Astrocyte (in vitro differentiated cells and primary cell): ENCODE results near the gene RCAN3. TPM values are rescaled to one million over a fixed set of nuclear protein-coding genes. Genes with fewer than 3 reads are reported as not detected.
A peak's percentile ranks its signal among the peaks of the same experiment; 100 is the strongest.

ENCODE experiments used
- DNase-seq: peaks from one replicate; pipeline ENCODE4 v3.0.0-alpha.2; 2010; ENCODE audit warnings: low read depth
- FAIRE-seq: peaks from 2 replicates; lab custom pipeline; 2011; peaks lifted over from hg19 to GRCh38; lab: Jason Lieb, UNC
- H2AFZ ChIP-seq: 2 replicates; pipeline ENCODE4 v1.6.0; 2012; ENCODE audit warnings: low read depth, low read length, inconsistent platforms
- H3K27ac ChIP-seq: 2 replicates; pipeline ENCODE4 v1.5.1; 2011; ENCODE audit warnings: low read depth, low read length, inconsistent platforms
- H3K27me3 ChIP-seq: 2 replicates; pipeline ENCODE4 v1.6.0; 2011; ENCODE audit warnings: low read length, inconsistent platforms; ENCODE audit not compliant: insufficient read depth
- H3K36me3 ChIP-seq: 2 replicates; pipeline ENCODE4 v1.5.1; 2011; ENCODE audit warnings: low read length, inconsistent platforms; ENCODE audit not compliant: insufficient read depth
- H3K4me1 ChIP-seq: 2 replicates; pipeline ENCODE4 v1.5.1; 2011; ENCODE audit warnings: low read length, inconsistent platforms; ENCODE audit not compliant: insufficient read depth
- H3K4me2 ChIP-seq: 2 replicates; pipeline ENCODE4 v1.6.0; 2012; ENCODE audit warnings: low read length, inconsistent platforms
- H3K4me3 ChIP-seq: 2 replicates; pipeline ENCODE4 v1.5.1; 2011; ENCODE audit warnings: low read depth, mild to moderate bottlenecking, low read length, inconsistent platforms; ENCODE audit not compliant: insufficient read depth
- H3K79me2 ChIP-seq: 2 replicates; pipeline ENCODE4 v1.6.0; 2012; ENCODE audit warnings: mild to moderate bottlenecking, low read length, inconsistent platforms; ENCODE audit not compliant: insufficient read depth
- H3K9ac ChIP-seq: 2 replicates; pipeline ENCODE4 v1.6.0; 2012; ENCODE audit warnings: mild to moderate bottlenecking, low read length, inconsistent platforms
- H3K9me3 ChIP-seq: 2 replicates; pipeline ENCODE4 v1.5.1; 2012; ENCODE audit warnings: low read depth, mild to moderate bottlenecking, low read length, inconsistent platforms; ENCODE audit not compliant: insufficient read depth
- H4K20me1 ChIP-seq: 2 replicates; pipeline ENCODE4 v1.6.0; 2012; ENCODE audit warnings: low read length, inconsistent platforms; ENCODE audit not compliant: insufficient read depth
- H3K27ac Mint-ChIP-seq: one replicate; pipeline ENCODE4 v1.8.0; 2021; ENCODE audit warnings: mild to moderate bottlenecking, mixed read lengths; ENCODE audit not compliant: unreplicated experiment
- H3K27me3 Mint-ChIP-seq: one replicate; pipeline ENCODE4 v1.8.0; 2021; ENCODE audit warnings: low read depth, mixed read lengths; ENCODE audit not compliant: unreplicated experiment
- H3K36me3 Mint-ChIP-seq: one replicate; pipeline ENCODE4 v1.8.0; 2021; ENCODE audit warnings: low read depth, mixed read lengths; ENCODE audit not compliant: unreplicated experiment
- H3K4me1 Mint-ChIP-seq: one replicate; pipeline ENCODE4 v1.8.0; 2021; ENCODE audit warnings: low read depth, mixed read lengths; ENCODE audit not compliant: unreplicated experiment
- H3K4me3 Mint-ChIP-seq: one replicate; pipeline ENCODE4 v1.8.0; 2021; ENCODE audit warnings: mild to moderate bottlenecking, moderate library complexity, mixed read lengths; ENCODE audit not compliant: unreplicated experiment
- H3K9me3 Mint-ChIP-seq: one replicate; pipeline ENCODE4 v1.8.0; 2021; ENCODE audit warnings: mild to moderate bottlenecking, mixed read lengths; ENCODE audit not compliant: unreplicated experiment
- EZH2 ChIP-seq: IDR thresholded peaks from 2 replicates; pipeline ENCODE4 v1.6.1; 2012; ENCODE audit warnings: mild to moderate bottlenecking, low read length, inconsistent platforms; ENCODE audit not compliant: insufficient read depth
- total RNA-seq: library from RNA; stranded (reverse); gene quantifications from 2 replicates; pipeline ENCODE4 v1.2.1, GENCODE V29; 2021
- TF ChIP-seq, protein P1 (sequence below): IDR thresholded peaks from 2 replicates; pipeline ENCODE4 v1.5.1; 2011; ENCODE audit warnings: low read depth, mild to moderate bottlenecking, inconsistent platforms, low read length, moderate library complexity; ENCODE audit not compliant: insufficient read depth

The RCAN3 gene
- total RNA-seq, 1 donor from 2014 or later, result 17.7 TPM

DNA sequence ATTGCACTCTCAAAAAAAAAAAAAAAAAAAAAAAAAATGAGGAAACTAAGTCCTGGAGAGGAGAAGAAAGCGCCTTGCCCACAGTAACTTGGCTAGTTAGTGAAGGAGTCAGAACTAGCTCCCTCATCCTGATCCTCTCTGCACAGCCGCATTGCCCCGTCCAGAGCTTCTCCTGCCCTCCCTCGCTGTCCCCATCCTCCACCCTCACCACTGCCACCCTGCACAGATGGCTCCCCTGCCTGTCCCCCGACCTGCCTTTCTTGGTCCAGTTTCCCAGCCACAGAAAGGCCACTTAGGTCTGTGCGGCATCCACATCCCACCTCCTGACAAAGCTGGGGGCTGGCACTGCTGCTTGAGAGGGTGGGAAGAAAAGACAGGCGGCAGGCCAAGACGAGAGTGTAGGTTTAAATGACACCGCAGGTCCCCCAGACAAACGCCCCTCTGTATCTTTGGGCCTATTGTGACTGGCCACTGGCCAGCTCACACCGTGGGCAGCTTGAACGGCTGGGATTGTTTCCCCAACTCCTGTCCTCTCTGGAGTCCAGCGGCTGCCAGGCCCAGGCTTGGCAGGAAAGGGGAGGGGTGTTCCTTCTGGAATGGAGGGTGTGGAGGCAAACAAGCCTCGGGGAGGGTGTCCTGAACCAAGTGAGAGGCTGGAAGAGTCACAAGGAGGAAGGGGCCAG lies 73.4 kb downstream of the RCAN3 start:
- Histone ChIP-seq H3K79me2 (no peaks in the 10 kb centered on the region), H2AFZ (peak overlapping the region; percentile 24), H3K4me1 (peaks cover 4% of the 10 kb centered on the region), H3K27ac (no peak overlapping the region), H3K27me3 (no peaks in the 10 kb centered on the region), H3K9me3 (no peaks in the 10 kb centered on the region), H4K20me1 (no peaks in the 10 kb centered on the region), H3K36me3 (no peaks in the 10 kb centered on the region), H3K4me3 (no peak overlapping the region), H3K9ac (no peak overlapping the region), H3K4me2 (no peak overlapping the region)
- Mint-ChIP-seq H3K4me3 (no peak overlapping the region), H3K9me3 (peaks cover 2% of the 10 kb centered on the region), H3K27ac (no peak overlapping the region), H3K27me3 (no peaks in the 10 kb centered on the region), H3K4me1 (peaks cover 2% of the 10 kb centered on the region), H3K36me3 (no peaks in the 10 kb centered on the region)
- TF ChIP-seq, protein P1, sequence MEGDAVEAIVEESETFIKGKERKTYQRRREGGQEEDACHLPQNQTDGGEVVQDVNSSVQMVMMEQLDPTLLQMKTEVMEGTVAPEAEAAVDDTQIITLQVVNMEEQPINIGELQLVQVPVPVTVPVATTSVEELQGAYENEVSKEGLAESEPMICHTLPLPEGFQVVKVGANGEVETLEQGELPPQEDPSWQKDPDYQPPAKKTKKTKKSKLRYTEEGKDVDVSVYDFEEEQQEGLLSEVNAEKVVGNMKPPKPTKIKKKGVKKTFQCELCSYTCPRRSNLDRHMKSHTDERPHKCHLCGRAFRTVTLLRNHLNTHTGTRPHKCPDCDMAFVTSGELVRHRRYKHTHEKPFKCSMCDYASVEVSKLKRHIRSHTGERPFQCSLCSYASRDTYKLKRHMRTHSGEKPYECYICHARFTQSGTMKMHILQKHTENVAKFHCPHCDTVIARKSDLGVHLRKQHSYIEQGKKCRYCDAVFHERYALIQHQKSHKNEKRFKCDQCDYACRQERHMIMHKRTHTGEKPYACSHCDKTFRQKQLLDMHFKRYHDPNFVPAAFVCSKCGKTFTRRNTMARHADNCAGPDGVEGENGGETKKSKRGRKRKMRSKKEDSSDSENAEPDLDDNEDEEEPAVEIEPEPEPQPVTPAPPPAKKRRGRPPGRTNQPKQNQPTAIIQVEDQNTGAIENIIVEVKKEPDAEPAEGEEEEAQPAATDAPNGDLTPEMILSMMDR, result no peak
- no peak for TF ChIP-seq EZH2
- FAIRE-seq, result no peak
- DNase-seq, result no peak

DNA sequence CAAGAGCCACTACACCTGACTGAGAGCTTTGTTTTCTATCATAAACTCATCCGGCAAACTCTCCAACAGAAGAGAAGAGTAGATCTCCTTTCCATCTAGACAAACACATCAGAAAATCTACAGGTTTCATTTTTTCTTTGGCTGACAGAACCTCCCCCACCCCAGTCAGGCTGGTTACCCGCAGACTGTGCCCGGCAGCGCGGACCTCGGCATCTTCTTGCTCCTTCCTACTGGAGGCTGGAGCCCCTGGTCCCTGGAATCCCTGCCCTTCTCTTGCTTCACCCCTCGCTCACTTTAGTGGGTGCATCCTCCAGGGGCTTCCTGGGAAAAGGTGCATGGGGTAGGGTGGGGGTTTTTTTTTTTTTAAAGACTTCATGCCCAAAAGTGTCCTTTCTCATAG lies 76.2 kb downstream of the RCAN3 start:
- Histone ChIP-seq H2AFZ (no peak overlapping the region), H3K27ac (no peak overlapping the region), H3K4me3 (no peak overlapping the region), H3K9me3 (no peaks in the 10 kb centered on the region), H4K20me1 (no peaks in the 10 kb centered on the region), H3K27me3 (no peaks in the 10 kb centered on the region), H3K79me2 (no peaks in the 10 kb centered on the region), H3K9ac (no peak overlapping the region), H3K36me3 (no peaks in the 10 kb centered on the region), H3K4me2 (no peak overlapping the region), H3K4me1 (peaks cover 4% of the 10 kb centered on the region)
- no peaks in the 10 kb centered on the region for H3K27me3 Mint-ChIP-seq
- H3K9me3 Mint-ChIP-seq, result peaks cover 16% of the 10 kb centered on the region
- no peak overlapping the region for H3K4me3 Mint-ChIP-seq
- TF ChIP-seq EZH2, result no peak
- TF ChIP-seq, protein P1, result no peak
- peaks cover 2% of the 10 kb centered on the region for H3K4me1 Mint-ChIP-seq
- FAIRE-seq (no peak), DNase-seq (no peak)
- H3K36me3 Mint-ChIP-seq, result no peaks in the 10 kb centered on the region
- no peak overlapping the region for H3K27ac Mint-ChIP-seq

DNA sequence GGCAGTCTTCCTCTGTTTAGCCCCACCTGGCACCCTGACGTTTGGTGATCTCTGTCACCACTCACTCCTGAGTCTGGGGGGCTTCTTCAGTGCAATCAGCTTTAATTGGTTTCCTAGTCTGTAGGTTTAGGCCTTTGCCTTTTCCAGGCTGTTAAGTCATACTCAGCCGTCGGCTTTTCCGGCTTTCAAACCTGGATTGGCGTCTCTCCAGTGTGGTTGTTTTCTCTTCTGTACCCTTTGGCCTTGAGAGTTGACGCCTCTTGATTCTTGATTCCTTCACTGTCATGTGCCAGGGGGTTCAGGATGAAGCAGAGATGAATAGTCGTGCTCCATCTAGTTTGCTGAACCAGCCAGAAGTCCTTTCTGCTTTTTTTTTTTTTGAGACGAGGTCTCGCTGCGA lies 78.1 kb downstream of the RCAN3 start:
- H3K27me3 ChIP-seq, result peaks cover 7% of the 10 kb centered on the region
- Mint-ChIP-seq H3K36me3 (no peaks in the 10 kb centered on the region), H3K27ac (no peak overlapping the region), H3K9me3 (peaks cover 16% of the 10 kb centered on the region), H3K4me3 (no peak overlapping the region), H3K4me1 (peaks cover 2% of the 10 kb centered on the region), H3K27me3 (peaks cover 12% of the 10 kb centered on the region)
- no peak overlapping the region for H2AFZ ChIP-seq
- no peaks in the 10 kb centered on the region for H3K36me3 ChIP-seq
- H3K79me2 ChIP-seq, result no peaks in the 10 kb centered on the region
- no peak overlapping the region for H3K9ac ChIP-seq
- H3K4me3 ChIP-seq, result no peak overlapping the region
- H3K9me3 ChIP-seq, result no peaks in the 10 kb centered on the region
- H3K4me1 ChIP-seq, result peaks cover 4% of the 10 kb centered on the region
- H3K4me2 ChIP-seq, result no peak overlapping the region
- FAIRE-seq (no peak), DNase-seq (no peak)
- TF ChIP-seq, protein P1, result no peak
- no peak for TF ChIP-seq EZH2
- no peaks in the 10 kb centered on the region for H4K20me1 ChIP-seq
- no peak overlapping the region for H3K27ac ChIP-seq
